ENCODE results near the gene TUBGCP2.

The TUBGCP2 gene

GRCh38 chr10:133230387-133231195 is 78.1 kb downstream of the TUBGCP2 start:
- DNase-seq (ENCODE audit: low read depth) = no peak
- H3K4me3 ChIP-seq (ENCODE audit: low read depth, low read length) = no peak overlapping the region
- TF ChIP-seq CTCF (IDR thresholded peaks at IDR 0.05; ENCODE audit: control insufficient read depth, extremely low read depth, insufficient read depth) = no peak

- no peak for TF ChIP-seq CTCF (IDR thresholded peaks at IDR 0.05; ENCODE audit: control insufficient read depth, extremely low read depth, insufficient read depth)
- DNase-seq (ENCODE audit: low read depth) = no peak
- no peak within 1 kb of the TSS for H3K4me3 ChIP-seq (ENCODE audit: low read depth, low read length)
Measured at GRCh38 chr10:133230044-133230361, 78.7 kb downstream of the TUBGCP2 start, which contains the start of gene UTF1. UTF1 (plus strand) TSS chr10:133230217; CDS start chr10:133230289, 72 bp downstream.

GRCh38 chr10:133229265-133230043 is 79.2 kb downstream of the TUBGCP2 start:
- no peak overlapping the region for H3K4me3 ChIP-seq (ENCODE audit: low read depth, low read length)
- no peak for DNase-seq (ENCODE audit: low read depth)
- no peak for TF ChIP-seq CTCF (IDR thresholded peaks at IDR 0.05; ENCODE audit: control insufficient read depth, extremely low read depth, insufficient read depth)
